NCI-H226 (cell line): Measurements from ENCODE around the gene GCLM.

ENCODE experiments used
- DNase-seq: peaks from one replicate; pipeline ENCODE4 v3.0.0-alpha.2; 2015

The GCLM gene

GRCh38 chr1:93845538-93846205 is 63.6 kb downstream of the GCLM start:
- DNase-seq: peak; percentile 69

GRCh38 chr1:93844262-93845045 is 64.8 kb downstream of the GCLM start:
- DNase-seq: peak; percentile 20

GRCh38 chr1:93842750-93843500 is 66.3 kb downstream of the GCLM start:
- no peak for DNase-seq

- DNase-seq: no peak
Observed at GRCh38 chr1:93841771-93842170, 67.5 kb downstream of the GCLM start.

GRCh38 chr1:93840956-93841482 is 68.2 kb downstream of the GCLM start:
- no peak for DNase-seq

- no peak for DNase-seq
Observed at GRCh38 chr1:93839753-93840152, 69.5 kb downstream of the GCLM start.

GRCh38 chr1:93839307-93839706 is 69.9 kb downstream of the GCLM start:
- peak; percentile 69 for DNase-seq

GRCh38 chr1:93837961-93838360 is 71.3 kb downstream of the GCLM start:
- DNase-seq: no peak
